IPS-18a (cell line): Measurements from ENCODE around the gene DIP2C.
"Not testable (repeated sequence)": the region's sequence is repeated elsewhere in the genome, so short reads cannot be mapped to it uniquely, and the experiment has no call there.

Source experiments
- H3K27ac ChIP-seq: one replicate; pipeline ENCODE4 v1.5.1; 2013; ENCODE audit warnings: low read length
- H3K27me3 ChIP-seq: one replicate; pipeline ENCODE4 v1.6.1; 2013; ENCODE audit warnings: mild to moderate bottlenecking, low read length; ENCODE audit not compliant: control insufficient read depth, insufficient read depth
- H3K36me3 ChIP-seq: one replicate; pipeline ENCODE4 v1.6.1; 2013; ENCODE audit warnings: low read depth, low read length; ENCODE audit not compliant: control insufficient read depth
- H3K4me1 ChIP-seq: one replicate; pipeline ENCODE4 v1.6.1; 2013; ENCODE audit warnings: low read depth, low read length; ENCODE audit not compliant: control insufficient read depth
- H3K4me3 ChIP-seq: one replicate; pipeline ENCODE4 v1.5.1; 2013; ENCODE audit warnings: low read length
- H3K9ac ChIP-seq: one replicate; pipeline ENCODE4 v1.6.1; 2013; ENCODE audit warnings: mild to moderate bottlenecking, low read length, moderate library complexity
- H3K9me3 ChIP-seq: one replicate; pipeline ENCODE4 v1.6.1; 2013; ENCODE audit warnings: low read depth, low read length; ENCODE audit not compliant: control insufficient read depth

Gene DIP2C

DNA sequence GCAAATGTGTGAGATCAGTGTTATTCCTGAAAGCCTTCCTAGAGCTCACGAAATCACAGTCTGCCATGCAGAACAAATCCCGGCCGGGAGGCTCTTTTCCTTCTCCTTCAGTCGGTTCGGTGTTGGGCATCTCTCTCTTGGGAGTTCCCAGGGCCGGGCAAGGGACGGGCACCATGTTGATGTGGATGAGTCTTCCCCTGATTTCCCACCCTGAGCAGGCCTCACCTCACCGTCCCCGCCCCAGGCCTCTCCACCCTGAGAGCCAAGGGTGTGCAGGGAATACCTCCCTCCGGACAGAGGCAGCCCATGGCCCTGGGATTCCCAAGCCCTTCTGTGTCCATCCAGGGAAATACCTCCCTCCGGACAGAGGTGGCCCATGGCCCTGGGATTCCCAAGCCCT is 28.0 kb upstream of the DIP2C start:
- Histone ChIP-seq H3K4me3 (no peak overlapping the region), H3K4me1 (no peaks in the 10 kb centered on the region), H3K9ac (no peak overlapping the region), H3K27me3 (no peaks in the 10 kb centered on the region), H3K27ac (no peak overlapping the region), H3K9me3 (peaks cover 11% of the 10 kb centered on the region), H3K36me3 (no peaks in the 10 kb centered on the region)

DNA sequence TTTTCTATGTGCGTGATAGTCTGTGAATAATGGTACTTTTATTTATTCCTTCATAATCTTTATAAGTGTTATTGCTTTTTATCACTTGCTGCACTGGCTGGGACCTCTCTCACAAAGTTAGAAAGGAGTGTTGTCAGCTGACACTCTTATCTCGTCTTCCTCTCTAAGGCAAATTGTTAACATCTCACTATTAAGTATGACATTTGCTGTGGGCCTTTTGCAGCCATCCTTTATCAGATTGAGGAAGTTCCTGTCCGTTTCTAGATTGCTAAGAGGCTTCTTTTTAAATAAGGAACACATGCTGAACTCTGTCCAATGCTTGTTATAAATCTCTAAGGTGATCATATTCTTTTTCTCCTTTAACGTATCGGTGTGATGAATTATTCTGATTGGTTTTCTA is 27.4 kb upstream of the DIP2C start:
- Histone ChIP-seq H3K9ac (no peak overlapping the region), H3K27ac (no peak overlapping the region), H3K4me1 (no peaks in the 10 kb centered on the region), H3K4me3 (no peak overlapping the region), H3K36me3 (no peaks in the 10 kb centered on the region), H3K9me3 (peaks cover 11% of the 10 kb centered on the region), H3K27me3 (no peaks in the 10 kb centered on the region)

DNA sequence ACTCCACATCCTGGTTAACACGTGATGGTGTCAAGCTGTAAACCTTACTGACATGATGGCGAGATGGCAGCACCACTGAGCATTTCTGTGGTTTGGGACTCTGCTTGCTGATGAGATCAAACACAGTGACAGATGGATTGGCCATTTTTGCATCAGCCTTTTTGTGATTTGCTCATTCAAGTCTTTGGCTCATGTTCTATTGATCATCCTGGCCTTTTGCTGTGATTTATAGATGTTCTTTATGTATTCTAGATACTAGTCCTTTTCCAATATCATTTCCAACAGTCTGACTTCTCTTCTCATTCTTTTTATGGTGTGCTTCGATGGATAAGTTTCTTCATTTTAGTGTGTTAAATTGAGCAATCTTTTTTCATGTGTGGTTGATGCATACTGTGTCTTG is 24.7 kb upstream of the DIP2C start:
- H3K9me3 ChIP-seq: peaks cover 11% of the 10 kb centered on the region
- H3K27me3 ChIP-seq: no peaks in the 10 kb centered on the region
- no peak overlapping the region for H3K27ac ChIP-seq
- H3K9ac ChIP-seq: no peak overlapping the region
- no peak overlapping the region for H3K4me3 ChIP-seq
- no peaks in the 10 kb centered on the region for H3K36me3 ChIP-seq
- no peaks in the 10 kb centered on the region for H3K4me1 ChIP-seq

DNA sequence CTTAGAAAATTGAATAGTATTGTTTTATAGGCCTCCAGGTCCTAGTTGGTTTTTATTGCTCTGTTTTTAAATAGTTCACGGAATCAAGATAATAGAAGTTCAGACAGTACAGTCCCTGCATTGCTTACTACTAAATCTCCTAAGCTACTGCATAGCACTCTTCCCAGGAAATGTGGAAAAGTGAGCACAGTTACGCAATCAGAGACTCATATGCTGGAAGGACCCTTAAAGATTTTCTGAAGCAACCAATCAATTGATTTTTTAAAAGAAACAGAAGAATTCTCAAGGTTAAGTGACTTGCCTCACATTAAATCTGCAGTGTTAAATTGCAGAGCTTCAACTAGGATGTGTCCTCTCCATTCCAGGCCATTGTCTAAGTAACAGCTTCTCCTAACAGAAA is 23.1 kb upstream of the DIP2C start:
- no peak overlapping the region for H3K27ac ChIP-seq
- H3K36me3 ChIP-seq: no peaks in the 10 kb centered on the region
- no peaks in the 10 kb centered on the region for H3K27me3 ChIP-seq
- no peak overlapping the region for H3K4me3 ChIP-seq
- no peaks in the 10 kb centered on the region for H3K4me1 ChIP-seq
- H3K9me3 ChIP-seq: peaks cover 11% of the 10 kb centered on the region
- no peak overlapping the region for H3K9ac ChIP-seq

DNA sequence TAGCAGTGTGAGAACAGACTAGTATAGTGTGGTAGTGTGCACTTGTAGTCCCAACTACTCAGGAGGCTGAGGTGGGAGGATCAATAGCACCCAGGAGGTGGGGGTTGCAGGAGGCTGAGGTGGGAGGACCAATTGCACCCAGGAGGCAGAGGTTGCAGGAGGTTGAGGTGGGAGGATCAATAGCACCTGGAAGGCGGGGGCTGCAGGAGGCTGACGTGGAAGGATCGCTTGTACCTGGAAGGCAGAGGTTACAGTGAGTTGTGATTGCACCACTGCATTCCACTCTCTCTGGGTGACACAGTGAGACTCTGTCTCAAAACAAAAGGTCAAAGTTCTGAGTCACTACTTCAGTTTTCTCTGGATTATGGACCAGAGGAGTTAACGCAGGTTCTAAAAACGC is 22.6 kb upstream of the DIP2C start:
- H3K4me1 ChIP-seq: no peaks in the 10 kb centered on the region

DNA sequence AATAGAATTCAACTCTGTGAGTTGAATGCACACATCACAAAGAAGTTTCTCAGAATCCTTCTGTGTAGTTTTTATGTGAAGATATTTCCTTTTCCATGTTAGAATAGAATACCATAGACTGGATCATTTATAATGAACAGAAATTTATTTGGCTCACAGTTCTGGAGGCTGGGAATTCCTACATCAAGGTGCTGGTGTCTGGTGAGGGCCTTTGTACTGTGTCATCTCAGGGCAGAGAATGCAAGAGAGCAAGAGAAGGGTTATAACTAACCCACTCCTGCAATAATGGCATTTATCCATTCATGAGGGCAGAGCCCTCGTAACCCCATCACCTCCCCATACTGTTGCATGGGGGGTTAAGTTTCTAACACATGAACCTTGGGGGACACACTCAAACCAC is 18.4 kb upstream of the DIP2C start:
- Histone ChIP-seq H3K9ac (no peak overlapping the region), H3K36me3 (no peaks in the 10 kb centered on the region), H3K27ac (no peak overlapping the region), H3K27me3 (no peaks in the 10 kb centered on the region), H3K4me1 (no peaks in the 10 kb centered on the region), H3K4me3 (no peak overlapping the region), H3K9me3 (no peaks in the 10 kb centered on the region)

More for the DNA sequence above, 22.6 kb upstream of the DIP2C start:
- H3K27me3 ChIP-seq: no peaks in the 10 kb centered on the region
- no peak overlapping the region for H3K27ac ChIP-seq
- H3K4me3 ChIP-seq: no peak overlapping the region
- H3K36me3 ChIP-seq: no peaks in the 10 kb centered on the region
- peaks cover 11% of the 10 kb centered on the region for H3K9me3 ChIP-seq
- H3K9ac ChIP-seq: no peak overlapping the region

DNA sequence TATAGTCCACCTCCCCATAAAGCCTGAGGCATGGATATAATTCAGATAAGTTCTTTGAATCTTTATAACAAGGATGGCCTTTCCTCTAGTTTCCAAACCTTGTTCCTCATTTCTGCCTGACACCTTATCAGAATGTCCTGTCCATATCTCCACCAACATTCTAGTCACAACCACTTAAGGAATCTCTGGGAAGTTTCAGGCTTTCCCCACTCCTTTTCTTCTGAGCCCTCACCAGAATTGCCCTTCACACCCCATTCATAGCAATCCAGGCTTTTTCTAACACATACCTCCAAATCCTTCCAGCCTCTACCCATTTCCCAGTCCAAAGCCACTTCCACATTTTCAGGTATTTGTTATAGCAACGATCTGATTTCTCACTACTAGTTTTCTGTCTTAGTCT is 18.0 kb upstream of the DIP2C start:
- no peaks in the 10 kb centered on the region for H3K27me3 ChIP-seq
- H3K27ac ChIP-seq: no peak overlapping the region
- H3K4me1 ChIP-seq: no peaks in the 10 kb centered on the region
- no peaks in the 10 kb centered on the region for H3K9me3 ChIP-seq
- no peak overlapping the region for H3K4me3 ChIP-seq
- no peaks in the 10 kb centered on the region for H3K36me3 ChIP-seq
- H3K9ac ChIP-seq: no peak overlapping the region

DNA sequence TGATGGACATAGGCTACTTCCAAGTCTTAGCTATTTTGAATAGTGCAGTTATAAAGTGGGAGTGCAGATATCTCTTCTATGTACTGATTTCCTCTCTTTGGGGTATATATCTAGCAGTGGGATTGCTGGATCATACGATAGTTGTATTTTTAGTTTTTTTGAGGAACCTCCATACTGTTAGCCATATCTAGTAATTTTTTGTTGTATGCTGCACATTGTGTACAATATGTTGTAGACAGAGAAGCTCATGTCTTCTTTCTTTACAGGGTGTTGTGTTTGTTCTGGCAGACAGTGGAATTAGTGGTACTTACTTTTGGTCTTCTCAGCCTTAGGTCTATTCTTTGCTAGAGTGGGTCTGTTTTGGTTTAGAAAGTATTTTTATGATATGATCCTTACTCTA is 13.7 kb upstream of the DIP2C start:
- no peaks in the 10 kb centered on the region for H3K36me3 ChIP-seq
- H3K27ac ChIP-seq: no peak overlapping the region
- no peaks in the 10 kb centered on the region for H3K4me1 ChIP-seq
- no peaks in the 10 kb centered on the region for H3K27me3 ChIP-seq
- H3K9me3 ChIP-seq: no peaks in the 10 kb centered on the region
- no peak overlapping the region for H3K4me3 ChIP-seq
- no peak overlapping the region for H3K9ac ChIP-seq

DNA sequence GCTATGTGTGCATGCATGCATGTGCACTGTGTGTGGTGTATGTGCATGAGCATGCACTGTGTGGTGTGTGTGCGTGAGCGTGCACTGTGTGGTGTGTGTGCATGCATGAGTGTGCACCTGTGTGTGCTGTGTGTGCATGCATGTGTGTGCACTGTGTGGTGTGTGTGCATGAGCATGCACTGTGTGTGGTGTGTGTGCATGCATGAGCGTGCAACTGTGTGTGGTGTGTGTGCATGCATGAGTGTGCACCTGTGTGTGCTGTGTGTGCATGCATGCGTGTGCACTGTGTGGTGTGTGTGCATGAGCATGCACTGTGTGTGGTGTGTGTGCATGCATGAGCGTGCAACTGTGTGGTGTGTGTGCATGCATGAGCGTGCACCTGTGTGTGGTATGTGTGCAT is 10.7 kb upstream of the DIP2C start:
- not testable (repeated sequence) for H3K36me3 ChIP-seq, H3K27me3 ChIP-seq, H3K9me3 ChIP-seq, H3K27ac ChIP-seq, H3K4me1 ChIP-seq, H3K9ac ChIP-seq, H3K4me3 ChIP-seq

DNA sequence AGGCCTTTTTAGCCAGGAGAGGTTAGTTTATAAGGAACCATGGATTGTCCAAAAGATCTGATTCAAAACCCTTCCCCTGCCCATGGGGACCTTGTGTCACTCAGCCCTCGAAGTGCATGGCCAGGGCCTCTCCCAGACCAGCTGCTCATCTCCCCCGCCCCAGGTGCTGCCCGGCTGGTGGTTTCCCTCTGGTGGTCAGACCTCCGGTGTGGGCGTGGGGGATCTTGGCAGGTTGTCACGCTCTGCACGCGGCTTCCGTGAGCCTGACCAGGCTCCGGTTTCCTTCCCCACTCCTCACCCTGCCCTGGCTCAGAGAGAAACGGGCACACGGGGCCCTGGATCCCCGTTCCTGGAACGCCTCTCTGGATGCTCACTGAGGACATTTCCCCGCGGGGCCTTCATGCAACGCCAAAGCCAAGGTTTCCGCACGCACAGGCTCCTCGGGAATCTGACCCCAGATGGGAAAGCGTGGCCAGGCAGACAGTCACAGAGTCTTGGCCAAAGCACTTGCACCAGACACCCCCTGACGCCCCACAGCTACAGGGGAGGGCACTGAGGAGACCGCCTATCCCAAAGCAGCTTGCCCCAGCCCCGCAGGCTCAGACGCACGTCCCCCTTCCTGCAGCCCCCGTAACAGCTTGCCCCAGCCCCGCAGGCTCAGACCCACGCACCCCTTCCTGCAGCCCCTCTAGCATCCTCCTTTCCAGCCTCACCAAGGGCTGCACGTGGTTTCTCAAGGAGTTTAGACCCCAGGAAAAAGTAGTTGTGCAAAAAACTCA is 7.8 kb upstream of the DIP2C start:
- no peak overlapping the region for H3K9ac ChIP-seq
- no peak overlapping the region for H3K4me3 ChIP-seq
- H3K9me3 ChIP-seq: no peaks in the 10 kb centered on the region
- H3K27me3 ChIP-seq: peaks cover 6% of the 10 kb centered on the region
- H3K36me3 ChIP-seq: no peaks in the 10 kb centered on the region
- H3K27ac ChIP-seq: no peak overlapping the region
- peaks cover 3% of the 10 kb centered on the region for H3K4me1 ChIP-seq

DNA sequence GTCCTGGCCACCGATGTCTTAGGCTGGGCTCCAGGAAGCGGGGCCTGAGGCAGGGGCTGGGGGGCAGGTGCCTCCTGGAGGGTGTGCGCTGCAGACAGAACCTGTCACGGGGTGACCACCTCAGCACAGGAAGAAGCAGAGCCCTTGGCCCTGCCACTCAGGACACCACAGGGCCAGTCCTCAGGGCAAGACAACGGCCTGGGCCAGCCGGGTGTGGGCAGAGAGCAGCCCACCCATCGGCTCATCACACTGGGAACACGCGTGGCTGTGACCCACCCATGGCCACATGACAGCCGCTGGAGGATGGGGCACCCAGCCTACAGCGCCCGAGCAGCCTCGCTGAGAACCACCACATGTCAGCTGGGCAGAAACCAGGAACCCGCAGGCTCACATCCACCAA is 5.9 kb upstream of the DIP2C start:
- Histone ChIP-seq H3K4me1 (peaks cover 3% of the 10 kb centered on the region), H3K27ac (no peak overlapping the region), H3K9ac (no peak overlapping the region), H3K9me3 (no peaks in the 10 kb centered on the region), H3K4me3 (no peak overlapping the region), H3K36me3 (no peaks in the 10 kb centered on the region), H3K27me3 (peaks cover 16% of the 10 kb centered on the region)

DNA sequence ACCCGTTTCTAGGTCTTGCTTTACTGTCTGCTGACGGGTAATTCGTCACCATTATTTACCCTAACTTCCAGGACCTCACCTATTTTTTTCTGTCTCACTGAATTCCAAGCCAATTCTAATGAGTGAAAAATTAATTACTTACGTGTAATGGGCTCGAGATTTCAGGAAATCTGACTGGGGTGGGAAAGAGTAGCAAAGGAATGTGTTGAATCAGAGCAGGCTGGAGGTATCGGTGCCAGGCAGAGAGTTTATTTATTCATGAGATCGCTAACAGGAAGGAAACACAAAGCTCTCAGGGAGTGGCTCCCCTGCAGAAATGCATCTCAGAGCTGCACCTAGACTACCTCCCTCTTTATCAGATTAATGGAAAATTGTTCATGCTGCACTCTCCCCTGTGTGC is 4.0 kb upstream of the DIP2C start:
- Histone ChIP-seq H3K9me3 (no peaks in the 10 kb centered on the region), H3K27me3 (peaks cover 23% of the 10 kb centered on the region), H3K27ac (no peak overlapping the region), H3K4me3 (no peak overlapping the region), H3K9ac (no peak overlapping the region), H3K4me1 (peaks cover 7% of the 10 kb centered on the region), H3K36me3 (no peaks in the 10 kb centered on the region)
